Renal cortex interstitium (tissue), 11 donors: Measurements from ENCODE around the gene TESK1. TPM values are rescaled to one million over a fixed set of nuclear protein-coding genes. Genes with fewer than 3 reads are reported as not detected.
A peak's percentile ranks its signal among the peaks of the same experiment; 100 is the strongest.
"Not testable (repeated sequence)": the region's sequence is repeated elsewhere in the genome, so short reads cannot be mapped to it uniquely, and the experiment has no call there.

Experiments used
- DNase-seq, 11 donors: peaks; one replicate each; pipeline ENCODE4 v3.0.0-alpha.2; 2013; ENCODE audit warnings: low read depth in 9 of 11, low spot score in 4 of 11; ENCODE audit errors: extremely low read depth in 1 of 11
- polyA plus RNA-seq, 3 donors: library from polyadenylated mRNA; unstranded; fragments of 120-200 nt; gene quantifications; one replicate each; pipeline ENCODE4 v1.2.1, GENCODE V29; 2013; ENCODE audit not compliant: insufficient read length in 3 of 3

TESK1 gene
- polyA plus RNA-seq, 3 donors = 36.0 to 42.5 (median 38.5) TPM

- no peak for DNase-seq
Observed at GRCh38 chr9:35569206-35569605, 35.9 kb upstream of the TESK1 start.

DNA sequence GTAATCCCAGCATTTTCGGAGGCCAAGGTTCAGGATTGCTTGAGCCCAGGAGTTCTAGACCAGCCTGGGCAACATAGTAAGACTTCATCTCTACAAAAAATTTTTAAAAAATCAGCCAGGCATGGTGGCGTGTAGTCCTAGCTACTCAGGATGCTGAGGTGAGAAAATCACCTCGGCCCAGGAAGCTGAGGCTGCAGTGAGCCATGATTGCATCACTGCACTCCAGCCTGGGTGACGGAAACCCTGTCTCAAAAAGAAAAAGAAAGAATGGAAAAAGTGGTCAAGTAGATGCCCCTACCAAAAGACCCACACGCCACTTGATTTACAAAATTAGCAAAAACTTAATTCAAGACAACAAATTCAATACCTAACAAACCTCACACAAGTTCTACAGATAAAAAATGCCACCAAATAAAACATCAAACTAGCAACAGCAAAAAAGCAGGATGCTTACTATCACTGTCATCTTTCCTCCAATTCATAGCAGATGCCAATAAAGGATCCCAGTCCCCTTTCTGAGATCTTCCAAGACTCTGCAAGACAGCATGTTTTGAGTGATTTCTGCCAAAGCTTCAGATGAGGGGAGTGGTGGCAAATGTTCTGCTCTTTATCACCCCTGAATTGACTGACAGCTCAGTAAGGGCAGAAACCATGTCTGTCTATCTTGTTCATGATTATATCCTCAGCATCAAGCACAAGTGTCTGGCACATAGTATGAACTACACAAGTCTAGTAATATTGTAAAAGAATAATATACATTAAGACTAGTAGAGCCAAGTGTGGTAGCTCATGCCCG is 34.2 kb upstream of the TESK1 start:
- no peak for DNase-seq

- no peak for DNase-seq
Observed at GRCh38 chr9:35574578-35575122, 30.4 kb upstream of the TESK1 start.

- DNase-seq = no peak
Observed at GRCh38 chr9:35575478-35575877, 29.6 kb upstream of the TESK1 start.

- no peak for DNase-seq
Observed at GRCh38 chr9:35577486-35577885, 27.6 kb upstream of the TESK1 start.

- DNase-seq = no peak
Observed at GRCh38 chr9:35579130-35579529, 25.9 kb upstream of the TESK1 start.

DNA sequence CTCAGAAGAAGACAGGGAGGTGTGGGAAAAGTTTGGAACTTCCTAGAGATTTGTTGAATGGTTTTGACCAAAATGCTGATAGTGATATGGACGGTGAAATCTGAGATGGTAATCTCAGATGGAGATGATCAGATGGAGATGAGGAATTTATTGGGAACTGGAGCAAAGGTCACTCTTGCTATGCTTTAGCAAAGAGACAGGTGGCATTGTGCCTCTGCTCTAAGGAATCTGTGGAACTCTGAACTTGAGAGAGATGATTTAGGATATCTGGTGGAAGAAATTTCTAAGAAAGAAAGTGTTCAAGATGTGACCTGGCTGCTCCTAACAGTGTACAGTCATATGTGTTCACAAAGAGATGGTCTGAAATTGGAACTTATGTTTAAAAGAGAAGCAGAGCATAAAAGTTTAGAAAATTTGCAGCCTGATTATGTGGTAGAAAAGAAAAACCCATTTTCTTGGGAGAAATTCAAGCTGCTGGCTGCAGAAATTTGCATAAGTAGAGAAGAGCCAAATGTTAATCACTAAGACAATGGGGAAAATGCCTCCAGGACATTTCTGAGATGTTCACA is 25.3 kb upstream of the TESK1 start:
- DNase-seq = not testable (repeated sequence)

- DNase-seq = not testable (repeated sequence)
Observed at GRCh38 chr9:35583521-35583920, 21.5 kb upstream of the TESK1 start.

- DNase-seq = not testable (repeated sequence)
Observed at GRCh38 chr9:35584681-35585080, 20.4 kb upstream of the TESK1 start.

- not testable (repeated sequence) for DNase-seq
Observed at GRCh38 chr9:35588506-35588905, 16.6 kb upstream of the TESK1 start.

DNA sequence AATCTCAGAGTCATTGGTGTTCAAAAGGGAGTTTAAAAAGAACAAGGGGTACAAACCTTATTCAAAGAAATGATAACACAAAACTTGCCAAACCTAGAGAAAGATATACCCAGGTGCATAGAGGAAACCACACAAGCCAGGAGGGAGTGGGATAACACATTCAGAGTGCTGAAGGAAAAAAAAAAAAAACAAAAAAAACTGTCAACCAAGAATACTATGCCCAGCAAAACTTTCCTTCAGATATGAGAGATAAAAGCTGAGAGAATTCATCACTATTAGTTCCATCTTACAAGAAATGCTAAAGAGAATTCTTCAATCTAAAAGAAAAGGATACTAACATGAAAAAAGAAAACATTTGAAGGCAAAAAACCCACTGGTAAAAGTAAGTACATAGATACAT is 11.5 kb upstream of the TESK1 start:
- DNase-seq = no peak

DNA sequence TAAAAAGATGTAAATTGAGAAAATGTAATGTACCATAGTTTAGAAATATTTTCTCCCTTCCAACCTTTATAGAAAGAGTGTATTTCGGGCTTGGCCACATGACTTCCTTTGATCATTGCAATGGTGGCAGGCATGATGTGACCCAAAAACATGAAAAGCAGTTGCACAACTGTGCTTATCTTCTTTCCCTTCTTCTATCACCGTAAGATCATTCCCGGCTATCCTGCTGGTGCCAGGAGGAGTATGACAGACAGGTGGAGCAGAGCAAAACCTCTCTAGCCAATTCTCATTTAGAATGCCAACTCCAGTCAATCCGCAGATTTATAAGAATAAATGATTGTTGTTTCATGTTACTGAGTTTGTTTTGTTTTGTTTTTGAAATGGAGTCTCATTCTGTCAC is 10.6 kb upstream of the TESK1 start:
- DNase-seq = no peak

DNA sequence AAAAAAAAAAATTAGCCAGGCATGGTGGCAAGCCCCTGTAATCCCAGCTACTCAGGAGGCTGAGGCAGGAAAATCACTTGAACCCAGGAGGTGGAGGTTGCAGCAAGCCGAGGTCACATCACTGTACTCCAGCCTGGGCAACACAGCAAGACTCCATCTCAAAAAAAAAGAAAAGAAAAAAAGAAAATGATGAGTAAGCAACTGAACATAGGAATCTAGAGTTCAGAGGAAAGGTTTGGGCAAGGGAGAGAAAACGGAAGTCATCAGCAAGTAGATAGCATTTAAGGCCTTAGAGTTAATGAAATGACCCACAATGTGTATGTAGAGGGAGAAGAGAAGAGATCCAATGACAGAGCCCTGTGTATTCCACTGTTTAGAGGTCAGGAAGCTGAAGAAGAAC is 8.2 kb upstream of the TESK1 start:
- not testable (repeated sequence) for DNase-seq

DNA sequence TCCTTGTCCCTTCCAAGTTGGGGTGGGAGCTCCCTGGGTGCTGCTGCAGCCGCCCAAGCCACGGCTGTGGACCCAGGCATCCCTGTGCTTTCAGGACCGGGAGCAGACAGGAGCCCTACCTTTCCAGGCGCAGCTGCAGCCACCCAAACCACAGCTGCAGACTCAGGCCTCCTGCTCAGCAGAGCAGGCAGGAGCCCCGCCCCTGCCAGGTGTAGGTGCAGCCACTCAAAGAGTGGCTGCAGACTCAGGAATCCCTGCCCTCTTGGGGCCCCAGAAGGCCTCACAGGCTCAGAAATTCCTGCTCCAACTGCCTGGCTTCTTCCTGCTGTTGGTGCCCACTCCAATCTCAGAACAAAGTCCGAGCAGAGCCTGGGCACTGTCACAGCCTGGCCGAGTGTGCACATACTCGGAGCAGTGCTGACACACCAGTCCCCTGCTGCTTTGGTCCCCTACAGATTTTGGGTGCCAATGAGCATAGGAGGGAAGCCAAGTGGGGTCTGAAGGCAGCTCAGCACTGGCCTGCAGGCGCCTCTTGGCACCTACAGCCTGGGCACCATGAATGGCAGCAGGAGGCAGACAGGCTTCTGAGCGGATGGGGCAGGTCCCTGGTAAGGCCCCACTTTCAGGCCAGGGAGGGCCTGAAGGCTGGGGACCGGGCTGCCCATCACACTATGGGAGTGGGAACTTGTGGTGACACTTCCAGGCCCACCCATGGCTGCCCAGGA is 6.0 kb upstream of the TESK1 start:
- DNase-seq = no peak

DNA sequence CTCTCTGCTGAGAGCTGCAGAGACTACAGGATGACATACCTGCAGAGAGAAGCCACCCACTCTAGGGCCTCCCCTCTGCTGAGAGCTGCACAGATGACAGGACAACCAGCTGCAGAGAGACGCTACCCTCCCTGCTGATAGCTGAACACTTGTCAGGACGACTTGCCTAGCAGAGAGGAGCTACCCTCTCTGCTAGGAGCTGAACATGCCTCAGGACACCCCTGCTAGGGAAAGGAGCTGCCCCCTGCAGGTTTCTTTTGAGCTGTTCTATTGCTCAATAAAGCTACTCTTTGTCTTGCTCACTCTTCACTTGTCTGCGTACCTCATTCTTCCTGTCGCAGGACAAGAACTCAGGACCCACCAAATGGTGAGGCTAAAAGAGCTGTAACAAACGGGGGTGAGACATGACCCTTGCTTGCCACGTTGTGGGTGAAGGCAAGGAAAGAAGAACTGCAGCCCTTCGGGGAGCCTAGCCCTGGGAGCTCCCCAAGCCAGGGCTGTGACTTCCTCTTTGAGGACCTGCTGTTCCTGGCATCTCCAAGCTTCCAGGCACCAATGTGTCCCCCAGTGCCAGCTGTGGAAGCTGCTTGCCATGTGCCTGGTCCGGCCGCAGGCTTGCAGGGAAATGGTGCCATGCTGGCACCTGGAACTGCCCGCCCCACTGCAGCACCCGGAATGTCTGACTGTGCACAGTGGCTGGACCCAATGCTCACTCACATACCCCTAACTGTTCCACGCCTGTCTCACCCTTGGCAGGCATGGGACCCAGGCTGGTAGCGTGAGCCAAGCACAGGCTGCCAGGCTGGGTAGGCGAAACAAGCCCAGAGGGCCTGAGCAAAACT is 5.1 kb upstream of the TESK1 start:
- no peak for DNase-seq

DNA sequence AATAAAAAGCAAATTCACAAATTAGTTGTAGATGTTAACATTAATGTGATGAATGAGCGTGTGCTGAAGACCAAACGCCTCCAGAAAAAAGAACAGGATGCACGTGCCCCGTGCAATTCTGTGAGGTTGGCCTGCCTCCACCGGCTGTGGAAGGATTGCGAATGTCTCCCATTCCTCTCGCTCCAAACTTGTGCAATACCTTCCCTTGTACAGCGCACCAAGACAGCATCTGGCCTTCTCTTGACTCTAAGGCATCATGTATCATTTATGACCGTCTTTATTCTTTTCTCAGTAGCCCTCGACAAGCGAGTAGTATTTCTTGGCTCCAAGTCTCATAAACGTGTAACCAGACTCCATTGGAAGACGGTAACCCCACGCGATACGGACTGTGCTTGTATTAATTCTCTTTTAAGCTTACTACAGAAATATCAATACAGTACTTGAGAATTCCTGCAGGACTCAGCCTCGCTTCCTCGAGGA is 1.5 kb upstream of the TESK1 start:
- peak in 3 of 11 donors; percentile 28 to 36 (median 30) for DNase-seq

DNA sequence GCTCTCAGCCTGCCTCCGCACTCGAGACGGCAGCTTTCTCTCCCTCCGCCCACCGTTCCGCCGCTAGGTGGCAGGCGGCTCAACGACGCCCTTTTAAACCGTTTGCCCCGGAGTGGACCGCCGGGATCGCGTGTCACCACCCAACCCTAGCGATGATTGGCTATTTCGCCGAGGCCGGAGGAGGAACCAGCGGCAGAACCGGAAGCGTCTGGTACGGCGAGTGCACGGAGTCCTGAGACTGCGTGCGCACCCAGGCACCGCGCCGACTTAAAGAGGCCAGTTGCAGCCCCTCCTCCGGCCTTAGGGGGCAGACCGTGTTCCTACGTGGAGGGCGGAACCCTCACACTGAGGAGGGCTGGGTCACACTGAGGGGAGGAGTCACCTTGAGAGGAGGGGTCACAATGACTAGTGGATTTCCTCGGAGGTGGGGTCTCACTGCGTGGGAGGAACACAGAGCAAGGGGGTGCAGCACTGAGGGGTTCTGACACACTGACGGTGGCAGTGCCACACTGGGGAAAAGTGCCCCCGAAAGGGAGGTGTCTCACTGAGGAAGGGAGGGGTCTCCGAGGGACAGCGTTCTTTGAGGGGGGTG is 980 bp upstream of the TESK1 start:
- DNase-seq = peak; percentile 96 to 100 (median 100)

DNA sequence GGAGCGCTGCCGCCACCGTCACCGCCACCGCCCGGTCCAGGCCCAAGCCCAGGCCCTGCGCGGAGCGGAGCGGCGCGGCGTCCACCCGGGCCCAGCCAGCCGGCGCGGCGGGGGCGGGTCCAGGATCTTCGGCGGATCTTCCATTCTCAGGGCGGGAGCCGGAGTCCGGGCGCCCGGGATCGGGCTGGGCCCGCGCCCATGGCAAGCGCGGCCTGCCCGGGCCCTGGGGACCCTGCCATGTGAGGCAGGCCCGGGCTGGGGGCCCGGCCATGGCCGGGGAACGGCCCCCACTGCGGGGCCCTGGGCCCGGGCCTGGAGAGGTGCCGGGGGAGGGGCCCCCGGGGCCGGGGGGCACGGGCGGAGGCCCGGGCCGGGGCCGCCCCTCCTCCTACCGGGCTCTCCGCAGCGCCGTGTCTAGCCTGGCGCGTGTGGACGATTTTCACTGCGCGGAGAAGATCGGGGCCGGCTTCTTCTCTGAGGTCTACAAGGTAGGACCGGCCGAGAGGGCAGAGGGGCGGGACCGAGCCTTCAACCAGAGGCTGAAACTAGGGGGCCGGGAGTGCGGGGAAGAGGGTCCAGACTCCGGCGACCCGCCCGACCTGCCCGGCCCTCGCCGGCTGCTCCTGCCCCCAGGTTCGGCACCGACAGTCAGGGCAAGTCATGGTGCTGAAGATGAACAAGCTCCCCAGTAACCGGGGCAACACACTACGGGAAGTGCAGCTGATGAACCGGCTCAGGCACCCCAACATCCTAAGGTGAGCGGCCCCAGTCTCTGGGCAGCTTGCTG is 482 bp downstream of the TESK1 start:
- no peak for DNase-seq
